Progenitor cell of endocrine pancreas (in vitro differentiated cells): ENCODE results near the gene RSPH9. TPM values are rescaled to one million over a fixed set of nuclear protein-coding genes. Genes with fewer than 3 reads are reported as not detected.
A peak's percentile ranks its signal among the peaks of the same experiment; 100 is the strongest.
"Not testable (repeated sequence)": the region's sequence is repeated elsewhere in the genome, so short reads cannot be mapped to it uniquely, and the experiment has no call there.

Experiments used
- DNase-seq: peaks from one replicate; pipeline ENCODE4 v3.0.0; 2021; ENCODE audit warnings: low spot score; ENCODE audit not compliant: unreplicated experiment
- H3K27ac Mint-ChIP-seq: 2 replicates; pipeline ENCODE4 v1.8.0; 2021; ENCODE audit warnings: mild to moderate bottlenecking, moderate library complexity, mixed read lengths
- H3K27me3 Mint-ChIP-seq: 2 replicates; pipeline ENCODE4 v1.8.0; 2021; ENCODE audit warnings: mixed read lengths
- H3K36me3 Mint-ChIP-seq: 2 replicates; pipeline ENCODE4 v1.8.0; 2022; ENCODE audit warnings: mixed read lengths; ENCODE audit not compliant: insufficient read depth
- H3K4me1 Mint-ChIP-seq: 2 replicates; pipeline ENCODE4 v1.8.0; 2021; ENCODE audit warnings: low read depth, mixed read lengths
- H3K4me3 Mint-ChIP-seq: 2 replicates; pipeline ENCODE4 v1.8.0; 2021; ENCODE audit warnings: low read depth, mild to moderate bottlenecking, moderate library complexity, mixed read lengths
- H3K9me3 Mint-ChIP-seq: 2 replicates; pipeline ENCODE4 v1.8.0; 2021; ENCODE audit warnings: low read depth, mixed read lengths
- CTCF ChIP-seq: fragments of 200-600 bp; sonication (generic); IDR thresholded peaks from one replicate; pipeline ENCODE4 v1.5.0; 2021; ENCODE audit warnings: antibody characterized with exemption, mild to moderate bottlenecking; ENCODE audit not compliant: unreplicated experiment
- total RNA-seq: library from RNA; stranded (reverse); gene quantifications from 2 replicates; pipeline ENCODE4 v1.2.1, GENCODE V29; 2021

RSPH9 gene
- total RNA-seq, 1 donor from 2014 or later: 0.29 TPM

DNA sequence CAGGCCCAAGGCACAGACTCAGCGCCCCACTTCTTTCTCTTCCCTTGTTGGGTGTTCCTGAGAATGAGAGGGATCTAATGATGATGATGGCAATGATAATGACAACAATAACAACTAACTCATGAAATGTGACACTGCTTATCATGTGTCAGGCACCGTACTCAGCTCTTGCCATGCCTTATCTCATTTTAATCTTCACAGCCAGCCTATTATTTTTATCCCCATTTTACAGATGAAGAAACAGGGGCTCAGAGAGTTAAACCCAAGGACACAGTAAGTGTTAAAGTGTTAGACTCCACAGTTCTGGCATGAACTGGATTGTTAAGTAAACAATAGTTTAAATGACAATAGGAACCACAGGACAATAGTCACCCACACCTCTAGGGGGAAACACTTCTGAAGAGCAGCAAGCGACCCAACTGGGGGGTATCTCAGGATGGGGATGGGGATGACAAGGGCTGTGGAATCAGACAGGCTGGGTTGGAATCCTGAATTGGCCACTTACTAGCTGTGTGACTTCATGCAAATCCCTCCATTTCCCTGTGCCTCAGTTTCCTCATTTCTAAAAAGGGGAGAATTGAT lies 12.5 kb downstream of the RSPH9 start:
- TF ChIP-seq CTCF: no peak
- H3K36me3 Mint-ChIP-seq: no peaks in the 10 kb centered on the region
- H3K4me1 Mint-ChIP-seq: no peaks in the 10 kb centered on the region
- peaks cover 5% of the 10 kb centered on the region for H3K9me3 Mint-ChIP-seq
- no peak overlapping the region for H3K4me3 Mint-ChIP-seq
- H3K27me3 Mint-ChIP-seq: no peaks in the 10 kb centered on the region
- DNase-seq: no peak
- H3K27ac Mint-ChIP-seq: no peak overlapping the region

GRCh38 chr6:43658161-43658560 lies 13.3 kb downstream of the RSPH9 start:
- no peaks in the 10 kb centered on the region for H3K36me3 Mint-ChIP-seq
- no peaks in the 10 kb centered on the region for H3K27me3 Mint-ChIP-seq
- H3K4me1 Mint-ChIP-seq: no peaks in the 10 kb centered on the region
- H3K9me3 Mint-ChIP-seq: peaks cover 5% of the 10 kb centered on the region
- DNase-seq: no peak
- no peak overlapping the region for H3K27ac Mint-ChIP-seq
- no peak for TF ChIP-seq CTCF
- H3K4me3 Mint-ChIP-seq: no peak overlapping the region

DNA sequence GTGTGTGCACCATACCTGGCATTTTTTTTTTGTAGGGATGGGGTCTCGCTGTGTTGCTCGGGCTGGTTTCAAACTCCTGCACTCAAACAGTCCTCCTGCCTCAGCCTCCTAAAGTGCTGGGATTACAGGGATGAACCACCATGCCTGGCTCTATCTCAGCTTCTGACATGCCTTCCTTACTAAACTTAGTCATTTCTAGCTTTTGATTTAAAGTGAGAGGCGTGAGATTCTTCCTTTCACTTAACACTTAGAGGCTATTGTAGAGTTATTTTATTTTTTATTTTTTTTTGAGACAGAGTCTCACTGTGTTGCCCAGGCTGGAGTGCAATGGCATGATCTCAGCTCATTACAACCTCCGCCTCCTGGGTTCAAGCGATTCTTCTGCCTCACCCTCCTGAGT lies 18.1 kb downstream of the RSPH9 start:
- H3K4me1 Mint-ChIP-seq, H3K27me3 Mint-ChIP-seq, H3K36me3 Mint-ChIP-seq, H3K27ac Mint-ChIP-seq, H3K9me3 Mint-ChIP-seq, H3K4me3 Mint-ChIP-seq, DNase-seq: not testable (repeated sequence)

- H3K4me1 Mint-ChIP-seq: peaks cover 12% of the 10 kb centered on the region
- H3K27ac Mint-ChIP-seq: peak overlapping the region; percentile 52
- TF ChIP-seq CTCF: no peak
- peaks cover 5% of the 10 kb centered on the region for H3K9me3 Mint-ChIP-seq
- no peak for DNase-seq
- H3K4me3 Mint-ChIP-seq: no peak overlapping the region
- peaks cover 7% of the 10 kb centered on the region for H3K27me3 Mint-ChIP-seq
- no peaks in the 10 kb centered on the region for H3K36me3 Mint-ChIP-seq
Measured at GRCh38 chr6:43665376-43665775, 20.5 kb downstream of the RSPH9 start.

GRCh38 chr6:43666196-43666920 lies 21.5 kb downstream of the RSPH9 start:
- TF ChIP-seq CTCF: no peak
- Mint-ChIP-seq H3K27ac (no peak overlapping the region), H3K9me3 (no peaks in the 10 kb centered on the region), H3K36me3 (no peaks in the 10 kb centered on the region), H3K27me3 (peaks cover 7% of the 10 kb centered on the region), H3K4me1 (peaks cover 12% of the 10 kb centered on the region), H3K4me3 (no peak overlapping the region)
- no peak for DNase-seq
